H1 (cell line): Measurements from ENCODE around the gene DCUN1D2. TPM values are rescaled to one million over a fixed set of nuclear protein-coding genes. Genes with fewer than 3 reads are reported as not detected.

ENCODE experiments used
- CTCF ChIA-PET: fragments of 300-600 bp; sonication (Branson Sonifier 250); formaldehyde crosslinking; loops from one replicate; lab custom pipeline; 2021; ENCODE audit not compliant: partially characterized antibody; lab: Charles Lee
- POLR2A ChIA-PET: fragments of 300-600 bp; sonication (Branson Sonifier 250); formaldehyde crosslinking; loops from one replicate; lab custom pipeline; 2021; ENCODE audit warnings: inconsistent platforms; ENCODE audit not compliant: partially characterized antibody; lab: Charles Lee
- DNase-seq, 2 experiments: peaks; one replicate each; pipeline versions ENCODE4 v3.0.0 to v3.0.0-alpha.2; 2010 to 2022; ENCODE audit warnings: low spot score in 2 of 2, low read depth in 1 of 2, mixed read lengths in 1 of 2
- FAIRE-seq: peaks from 2 replicates; lab custom pipeline; 2011; peaks lifted over from hg19 to GRCh38; lab: Jason Lieb, UNC
- H2AFZ ChIP-seq: 2 replicates; pipeline ENCODE4 v1.8.1; 2012; ENCODE audit warnings: low read length, inconsistent platforms
- H2AK5ac ChIP-seq: 2 replicates; pipeline ENCODE4 v1.6.1; 2013; ENCODE audit warnings: low read depth, low read length
- H2BK120ac ChIP-seq: replicated peaks from 2 replicates; pipeline ENCODE3; 2013; ENCODE audit warnings: low read depth, low read length, inconsistent platforms
- H2BK12ac ChIP-seq: 2 replicates; pipeline ENCODE4 v1.6.1; 2013; ENCODE audit warnings: low read depth, low read length
- H2BK15ac ChIP-seq: 2 replicates; pipeline ENCODE4 v1.6.1; 2013; ENCODE audit warnings: low read length
- H2BK20ac ChIP-seq: 2 replicates; pipeline ENCODE4 v1.6.1; 2013; ENCODE audit warnings: low read length
- H2BK5ac ChIP-seq: 2 replicates; pipeline ENCODE4 v1.6.1; 2013; ENCODE audit warnings: low read depth, low read length
- H3K14ac ChIP-seq: 2 replicates; pipeline ENCODE4 v1.6.1; 2013; ENCODE audit warnings: inconsistent platforms; ENCODE audit not compliant: insufficient read length
- H3K18ac ChIP-seq: 2 replicates; pipeline ENCODE4 v1.6.1; 2013; ENCODE audit warnings: low read length; ENCODE audit errors: extremely low read depth
- H3K23ac ChIP-seq: 2 replicates; pipeline ENCODE4 v1.6.1; 2013; ENCODE audit warnings: inconsistent platforms; ENCODE audit not compliant: insufficient read length
- H3K23me2 ChIP-seq: 2 replicates; pipeline ENCODE4 v1.6.1; 2013; ENCODE audit warnings: low read depth, low read length
- H3K27ac ChIP-seq: 2 replicates; pipeline ENCODE4 v1.6.1; 2011; ENCODE audit warnings: low read depth, low read length, inconsistent platforms
- H3K27me3 ChIP-seq, 4 experiments: replicated peaks in 1 of 4; 1 replicate in 1 of 4; 2 replicates in 3 of 4; pipeline versions ENCODE4 v1.6.1 to v1.8.1; 2011 to 2013; ENCODE audit warnings: low read length in 3 of 4, mild to moderate bottlenecking in 3 of 4, inconsistent platforms in 2 of 4, mixed read lengths in 2 of 4, moderate library complexity in 1 of 4; ENCODE audit not compliant: control insufficient read depth in 3 of 4, insufficient read depth in 3 of 4; ENCODE audit errors: extremely low read depth in 1 of 4
- H3K36me3 ChIP-seq, 4 experiments: 2 replicates each; pipeline versions ENCODE4 v1.6.1 to v1.8.1; 2011 to 2013; ENCODE audit warnings: mild to moderate bottlenecking in 4 of 4, low read length in 3 of 4, moderate library complexity in 2 of 4, control low read depth in 1 of 4, inconsistent platforms in 1 of 4; ENCODE audit not compliant: insufficient read depth in 4 of 4, control insufficient read depth in 2 of 4
- H3K4ac ChIP-seq: replicated peaks from 2 replicates; pipeline ENCODE3; 2013; ENCODE audit warnings: low read length, low read depth, mixed read lengths, inconsistent platforms; ENCODE audit not compliant: insufficient read length
- H3K4me1 ChIP-seq, 4 experiments: replicated peaks in 1 of 4; 1 replicate in 1 of 4; 2 replicates in 3 of 4; pipeline versions ENCODE4 v1.6.1 to v1.8.1; 2011 to 2013; ENCODE audit warnings: low read length in 3 of 4, inconsistent platforms in 2 of 4, mixed read lengths in 1 of 4; ENCODE audit not compliant: insufficient read depth in 4 of 4, control insufficient read depth in 3 of 4
- H3K4me2 ChIP-seq, 2 experiments: 2 replicates each; pipeline versions ENCODE4 v1.6.1 to v1.8.1; 2011 to 2013; ENCODE audit warnings: low read depth in 2 of 2, low read length in 2 of 2, control low read depth in 1 of 2, inconsistent platforms in 1 of 2, mild to moderate bottlenecking in 1 of 2; ENCODE audit not compliant: insufficient read depth in 1 of 2
- H3K4me3 ChIP-seq, 4 experiments: fragments of 200-600, 300-600 bp in 1 of 4; sonication (generic), shearing (Covaris generic), sonication (Bioruptor Twin) in 1 of 4; 2 replicates each; pipeline versions ENCODE4 v1.5.1 to v1.8.1; 2011 to 2016; ENCODE audit warnings: low read length in 4 of 4, low read depth in 3 of 4, control low read depth in 2 of 4, inconsistent platforms in 2 of 4, mild to moderate bottlenecking in 2 of 4, mixed read lengths in 1 of 4, moderate library complexity in 1 of 4; ENCODE audit not compliant: insufficient read depth in 2 of 4; ENCODE audit errors: extremely low read depth in 1 of 4
- H3K56ac ChIP-seq: replicated peaks from 2 replicates; pipeline ENCODE3; 2013; ENCODE audit warnings: low read depth, mild to moderate bottlenecking, mixed read lengths, low read length, inconsistent platforms; ENCODE audit not compliant: insufficient read length
- H3K79me1 ChIP-seq: 2 replicates; pipeline ENCODE4 v1.6.1; 2013; ENCODE audit warnings: low read depth, low read length, control low read depth
- H3K79me2 ChIP-seq, 2 experiments: 2 replicates each; pipeline versions ENCODE4 v1.6.1 to v1.8.1; 2012 to 2013; ENCODE audit warnings: low read length in 2 of 2, mild to moderate bottlenecking in 2 of 2, inconsistent platforms in 1 of 2; ENCODE audit not compliant: insufficient read depth in 2 of 2, control insufficient read depth in 1 of 2
- H3K9ac ChIP-seq, 4 experiments: replicated peaks in 1 of 4; 1 replicate in 1 of 4; 2 replicates in 3 of 4; pipeline versions ENCODE4 v1.6.1 to v1.8.1; 2011 to 2013; ENCODE audit warnings: low read depth in 3 of 4, low read length in 3 of 4, control low read depth in 2 of 4, mild to moderate bottlenecking in 2 of 4, moderate library complexity in 2 of 4, inconsistent platforms in 1 of 4; ENCODE audit errors: extremely low read depth in 1 of 4
- H3K9me3 ChIP-seq, 2 experiments: 2 replicates each; pipeline versions ENCODE4 v1.6.1 to v1.8.1; 2012 to 2013; ENCODE audit warnings: mild to moderate bottlenecking in 2 of 2, moderate library complexity in 2 of 2, control low read depth in 1 of 2, inconsistent platforms in 1 of 2, low read depth in 1 of 2, low read length in 1 of 2, mixed read lengths in 1 of 2; ENCODE audit not compliant: insufficient read depth in 2 of 2
- H4K20me1 ChIP-seq, 2 experiments: replicated peaks in 1 of 2; 2 replicates each; pipeline versions ENCODE3 to v1.8.1; 2011 to 2013; ENCODE audit warnings: inconsistent platforms in 2 of 2, low read length in 2 of 2, mild to moderate bottlenecking in 1 of 2; ENCODE audit not compliant: insufficient read depth in 2 of 2, control insufficient read depth in 1 of 2
- H4K5ac ChIP-seq: 2 replicates; pipeline ENCODE4 v1.6.1; 2013; ENCODE audit warnings: low read length, low read depth, mixed read lengths, inconsistent platforms; ENCODE audit not compliant: insufficient read length
- H4K8ac ChIP-seq: 2 replicates; pipeline ENCODE4 v1.8.0; 2013; ENCODE audit warnings: mild to moderate bottlenecking, moderate library complexity, low read length, inconsistent platforms; ENCODE audit not compliant: insufficient read depth; ENCODE audit errors: extremely low read depth
- H4K91ac ChIP-seq: replicated peaks from 2 replicates; pipeline ENCODE3; 2013; ENCODE audit warnings: low read length, mixed read lengths, inconsistent platforms; ENCODE audit not compliant: insufficient read length
- CHD2 ChIP-seq: IDR thresholded peaks from 2 replicates; pipeline ENCODE4 v1.6.1; 2012; ENCODE audit warnings: low read length, improper control_type of control experiment
- EZH2 ChIP-seq: fragments of 200-600 bp; sonication (generic); IDR thresholded peaks from 2 replicates; pipeline ENCODE4 v1.7.1; 2012; ENCODE audit warnings: low read depth, mild to moderate bottlenecking, moderate library complexity, low read length, inconsistent platforms; ENCODE audit not compliant: severe bottlenecking
- RNF2 ChIP-seq: fragments of 200-900, 300-1000 bp; sonication (generic); IDR thresholded peaks from 2 replicates; pipeline ENCODE4 v1.7.1; 2016; ENCODE audit warnings: borderline replicate concordance, low read depth, mild to moderate bottlenecking, antibody characterized with exemption, low read length; ENCODE audit not compliant: poor library complexity, severe bottlenecking; ENCODE audit errors: missing control alignments
- ZNF274 ChIP-seq: IDR thresholded peaks from 2 replicates; pipeline ENCODE4 v1.7.0; 2012; ENCODE audit warnings: low read length, borderline replicate concordance; ENCODE audit errors: extremely low read depth
- WGBS, 2 experiments: shearing (Covaris generic) in 1 of 2; methylation state at CpG; one replicate each; pipeline versions ENCODE4 v1.1.6 to v1.1.7; 2013 to 2015; ENCODE audit warnings: low lambda C conversion rate in 2 of 2, mixed read lengths in 2 of 2, inconsistent platforms in 1 of 2, low coverage in 1 of 2, missing lambda C conversion rate in 1 of 2; ENCODE audit not compliant: insufficient replicate concordance in 2 of 2, insufficient coverage in 1 of 2, insufficient read length in 1 of 2; ENCODE audit errors: extremely low coverage in 1 of 2, missing lambda C conversion rate in 1 of 2; 5-methylcytosine and 5-hydroxymethylcytosine counted together
- polyA plus RNA-seq, 7 experiments: library from polyadenylated mRNA; depleted of rRNA in 3 of 7; stranded (reverse) in 5 of 7; unstranded in 2 of 7; fragments of >200 nt in 5 of 7; fragments of 200-250 nt in 2 of 7; gene quantifications; 1 replicate in 5 of 7; 2 replicates in 1 of 7; 4 replicates in 1 of 7; pipeline versions ENCODE4 v1.2.1 to v1.2.3, GENCODE V29; 2011 to 2013; ENCODE audit warnings: missing spikeins in 2 of 7, mixed read lengths in 2 of 7
- total RNA-seq: library from RNA; stranded (reverse); fragmentation: NEBNext Ultra II Directional; extraction: Animal tissue kit (Norgen Biotek cat#: 25700); gene quantifications from 2 replicates; pipeline ENCODE4 v1.2.1, GENCODE V29; 2021

Gene DCUN1D2
- total and polyA plus RNA-seq, 2 of the 8 experiments (the other 6 are each of a cell fraction or from before 2014, with no cell fraction given), result 19.5 to 35.3 TPM

- no peak overlapping the region for H2BK12ac ChIP-seq
- H3K27ac ChIP-seq, result no peak overlapping the region
- H3K23ac ChIP-seq, result no peak overlapping the region
- H4K8ac ChIP-seq, result no peak overlapping the region
- peaks cover 2 to 18% of the 10 kb centered on the region in 2 experiments for H4K20me1 ChIP-seq
- ChIA-PET CTCF (interaction anchor here (1.0 to 4.2 kb wide), 3 partner anchors 10 to 29 kb away, joined by 3 to 25 read pairs (median 18); no protein-coding TSS in a partner anchor), POLR2A (interaction anchor here (0.6 kb wide), 1 partner anchor 33 kb away, joined by 4 read pairs; no protein-coding TSS in a partner anchor)
- H3K27me3 ChIP-seq, result no peaks in the 10 kb centered on the region
- H3K4me1 ChIP-seq, result no peaks in the 10 kb centered on the region; a peak in 1 of 7 replicates
- 90% methylated on average over 14 of the region's 14 CpGs; no CpG with 5 or more reads in 1 of the 2 experiments for WGBS, 2 experiments
- no peaks in the 10 kb centered on the region for H3K9me3 ChIP-seq
- TF ChIP-seq EZH2 (no peak), RNF2 (no peak), ZNF274 (no peak), CHD2 (no peak)
- H3K56ac ChIP-seq, result no peak overlapping the region
- H2BK20ac ChIP-seq, result no peak overlapping the region
- H3K14ac ChIP-seq, result no peak overlapping the region
- H2BK5ac ChIP-seq, result no peak overlapping the region
- no peaks in the 10 kb centered on the region; a peak in 1 of 4 replicates for H3K79me2 ChIP-seq
- H3K4me3 ChIP-seq, result no peak overlapping the region
- H2AK5ac ChIP-seq, result no peak overlapping the region
- H3K23me2 ChIP-seq, result no peaks in the 10 kb centered on the region
- no peak overlapping the region for H2BK120ac ChIP-seq
- no peak overlapping the region for H2BK15ac ChIP-seq
- no peak overlapping the region for H4K91ac ChIP-seq
- peaks cover 2% of the 10 kb centered on the region; the same call in 1 of the 2 replicates for H3K79me1 ChIP-seq
- H2AFZ ChIP-seq, result no peak overlapping the region
- no peak overlapping the region for H3K9ac ChIP-seq
- FAIRE-seq, result no peak
- peaks cover 17 to 72% (median 42%) of the 10 kb centered on the region in 4 experiments for H3K36me3 ChIP-seq
- no peak for DNase-seq
- H3K4ac ChIP-seq, result no peak overlapping the region
- no peak overlapping the region for H3K18ac ChIP-seq
- H3K4me2 ChIP-seq, result no peak overlapping the region
- H4K5ac ChIP-seq, result no peak overlapping the region
These were observed 29.9 kb downstream of the DCUN1D2 start for GRCh38 chr13:113460599-113460998.
